ENCODE results near the gene PRKD2. TPM values are rescaled to one million over a fixed set of nuclear protein-coding genes. Genes with fewer than 3 reads are reported as not detected.

The PRKD2 gene
- polyA plus RNA-seq, 3 donors from 2014 or later = 36.3 to 116 (median 36.3) TPM

- Mint-ChIP-seq H3K27ac (no peak overlapping the region), H3K4me1 (peaks cover 29 to 36% of the 10 kb centered on the region in 2 donors), H3K27me3 (ENCODE audit: low read depth in 3 of 3) (peaks cover 2 to 5% (median 2%) of the 10 kb centered on the region in 3 donors), H3K4me3 (no peak overlapping the region), H3K36me3 (peaks cover 4 to 33% (median 15%) of the 10 kb centered on the region in 3 donors), H3K9me3 (no peaks in the 10 kb centered on the region)
- DNase-seq = no peak
Measured at GRCh38 chr19:46725859-46726393, 9.0 kb upstream of the PRKD2 start.

- H3K4me1 Mint-ChIP-seq = peaks cover 29 to 41% of the 10 kb centered on the region in 2 donors
- no peak for DNase-seq
Measured at GRCh38 chr19:46725036-46725820, 8.3 kb upstream of the PRKD2 start.

DNA sequence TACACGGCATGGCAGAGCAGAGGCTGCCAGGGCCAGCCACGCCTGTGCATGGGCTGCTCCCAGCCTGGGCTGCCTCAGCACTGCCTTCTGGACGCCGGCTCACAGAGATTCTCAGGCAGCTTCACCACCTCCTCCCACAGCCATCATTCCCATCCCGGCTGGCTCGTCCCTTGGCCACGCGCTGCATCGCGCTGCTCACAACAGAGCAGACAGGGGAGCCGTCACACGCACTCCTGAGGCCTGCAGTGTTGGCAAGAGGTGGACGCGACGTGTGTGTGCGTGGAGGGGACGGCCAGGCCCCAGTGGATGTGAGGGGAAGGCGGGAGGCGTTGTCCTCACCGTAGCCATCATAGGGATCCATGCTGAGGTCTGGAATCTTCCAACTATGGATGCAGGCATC lies 7.6 kb upstream of the PRKD2 start:
- Mint-ChIP-seq H3K27me3 (ENCODE audit: low read depth in 3 of 3) (peaks cover 2 to 5% (median 3%) of the 10 kb centered on the region in 3 donors), H3K9me3 (no peaks in the 10 kb centered on the region), H3K27ac (peak overlapping the region in 1 of 6 donors; percentile 11), H3K4me3 (no peak overlapping the region), H3K36me3 (peaks cover 5 to 37% (median 18%) of the 10 kb centered on the region in 3 donors), H3K4me1 (peaks cover 32 to 44% of the 10 kb centered on the region in 2 donors)
- no peak for DNase-seq

More at GRCh38 chr19:46725036-46725820, 8.3 kb upstream of the PRKD2 start:
- Mint-ChIP-seq H3K4me3 (no peak overlapping the region), H3K9me3 (no peaks in the 10 kb centered on the region), H3K27me3 (ENCODE audit: low read depth in 3 of 3) (peaks cover 2 to 5% (median 2%) of the 10 kb centered on the region in 3 donors), H3K27ac (no peak overlapping the region), H3K36me3 (peaks cover 4 to 37% (median 18%) of the 10 kb centered on the region in 3 donors)

DNA sequence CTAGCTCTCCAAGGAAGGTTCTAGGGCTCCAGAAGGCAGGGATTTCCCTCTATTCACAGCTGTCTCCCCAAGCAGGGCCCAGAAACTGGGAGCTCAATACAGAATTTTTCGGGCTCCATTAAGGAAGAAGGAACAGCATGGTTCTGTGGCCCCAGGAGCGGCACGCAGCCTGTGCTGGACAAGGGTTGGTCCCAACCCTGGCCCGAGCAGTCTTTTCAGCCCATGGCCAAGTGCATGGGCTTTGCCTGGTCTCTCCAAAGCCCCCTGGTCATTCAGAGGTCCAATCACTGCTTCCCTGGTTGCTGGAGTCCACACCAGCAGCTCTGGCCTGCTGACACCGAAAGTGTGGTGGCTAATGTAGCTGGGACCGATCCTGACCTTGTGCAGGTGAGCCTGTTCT lies 6.6 kb upstream of the PRKD2 start:
- no peaks in the 10 kb centered on the region for H3K9me3 Mint-ChIP-seq
- H3K4me1 Mint-ChIP-seq = peaks cover 35 to 45% of the 10 kb centered on the region in 2 donors
- H3K27me3 Mint-ChIP-seq (ENCODE audit: low read depth in 3 of 3) = peaks cover 2 to 5% (median 4%) of the 10 kb centered on the region in 3 donors
- peaks cover 4 to 30% (median 12%) of the 10 kb centered on the region in 3 donors for H3K36me3 Mint-ChIP-seq
- H3K27ac Mint-ChIP-seq = peak overlapping the region in 3 of 6 donors; percentile 34 to 71 (median 60)
- H3K4me3 Mint-ChIP-seq = peak overlapping the region; percentile 48 to 73 (median 64)
- DNase-seq = no peak

DNA sequence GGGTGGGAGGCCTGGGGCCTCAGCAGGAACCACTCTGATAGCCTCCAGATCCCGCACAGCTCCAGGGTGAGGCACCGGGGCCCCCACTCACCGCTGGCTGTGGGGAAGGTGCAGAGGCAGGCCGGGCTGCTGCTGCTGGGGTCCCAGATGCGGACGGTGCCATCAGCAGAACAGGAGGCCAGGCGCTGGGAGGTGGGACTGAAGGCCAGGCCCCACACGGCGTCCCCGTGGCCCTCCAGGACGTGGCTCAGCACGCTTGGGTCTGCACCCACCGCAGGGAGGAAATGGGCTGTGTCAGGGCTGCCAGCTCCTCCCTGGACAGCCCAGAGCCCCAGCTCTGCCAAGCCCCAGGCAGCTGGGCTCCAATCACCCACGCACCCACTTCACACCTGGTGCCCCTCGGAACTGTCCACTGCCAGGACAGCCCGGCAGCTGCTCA lies 6.1 kb upstream of the PRKD2 start:
- Mint-ChIP-seq H3K4me1 (peaks cover 38 to 50% of the 10 kb centered on the region in 2 donors), H3K27me3 (ENCODE audit: low read depth in 3 of 3) (peaks cover 4 to 8% (median 5%) of the 10 kb centered on the region in 3 donors), H3K9me3 (no peaks in the 10 kb centered on the region), H3K4me3 (peak overlapping the region; percentile 48 to 73 (median 64)), H3K36me3 (peaks cover 4 to 30% (median 12%) of the 10 kb centered on the region in 3 donors), H3K27ac (peak overlapping the region in 3 of 6 donors; percentile 34 to 71 (median 60))
- peak; percentile 41 to 52 (median 48) for DNase-seq

- peak overlapping the region in 3 of 6 donors; percentile 61 to 87 (median 78) for H3K27ac Mint-ChIP-seq
- no peaks in the 10 kb centered on the region for H3K9me3 Mint-ChIP-seq
- peaks cover 4 to 9% (median 5%) of the 10 kb centered on the region in 3 donors for H3K27me3 Mint-ChIP-seq (ENCODE audit: low read depth in 3 of 3)
- H3K4me1 Mint-ChIP-seq = peaks cover 43 to 55% of the 10 kb centered on the region in 2 donors
- no peak for DNase-seq
- H3K4me3 Mint-ChIP-seq = peak overlapping the region; percentile 45 to 73 (median 71)
- H3K36me3 Mint-ChIP-seq = peaks cover 4 to 30% (median 12%) of the 10 kb centered on the region in 3 donors
Measured at GRCh38 chr19:46722421-46723022, 5.6 kb upstream of the PRKD2 start.

- peaks cover 4 to 30% (median 12%) of the 10 kb centered on the region in 3 donors for H3K36me3 Mint-ChIP-seq
- peaks cover 4 to 9% (median 5%) of the 10 kb centered on the region in 3 donors for H3K27me3 Mint-ChIP-seq (ENCODE audit: low read depth in 3 of 3)
- no peak for DNase-seq
- H3K4me3 Mint-ChIP-seq = peak overlapping the region in 4 of 5 donors; percentile 56 to 73 (median 64)
- peaks cover 44 to 55% of the 10 kb centered on the region in 2 donors for H3K4me1 Mint-ChIP-seq
- peak overlapping the region in 1 of 6 donors; percentile 87 for H3K27ac Mint-ChIP-seq
- no peaks in the 10 kb centered on the region for H3K9me3 Mint-ChIP-seq
Measured at GRCh38 chr19:46722004-46722380, 5.1 kb upstream of the PRKD2 start.

- Mint-ChIP-seq H3K4me1 (peaks cover 44 to 56% of the 10 kb centered on the region in 2 donors), H3K27me3 (ENCODE audit: low read depth in 3 of 3) (peaks cover 5 to 9% (median 7%) of the 10 kb centered on the region in 3 donors), H3K27ac (no peak overlapping the region), H3K4me3 (peak overlapping the region in 3 of 5 donors; percentile 4 to 65 (median 21)), H3K36me3 (peaks cover 4 to 25% (median 12%) of the 10 kb centered on the region in 3 donors), H3K9me3 (no peaks in the 10 kb centered on the region)
- DNase-seq = no peak
Measured at GRCh38 chr19:46721269-46722003, 4.5 kb upstream of the PRKD2 start.

GRCh38 chr19:46720503-46721239 lies 3.8 kb upstream of the PRKD2 start:
- Mint-ChIP-seq H3K27me3 (ENCODE audit: low read depth in 3 of 3) (peaks cover 6 to 7% (median 7%) of the 10 kb centered on the region in 3 donors), H3K9me3 (no peaks in the 10 kb centered on the region), H3K4me1 (peaks cover 46 to 59% of the 10 kb centered on the region in 2 donors), H3K27ac (no peak overlapping the region), H3K4me3 (peak overlapping the region in 2 of 5 donors; percentile 4 to 7), H3K36me3 (peaks cover 4 to 17% (median 7%) of the 10 kb centered on the region in 3 donors)
- no peak for DNase-seq

DNA sequence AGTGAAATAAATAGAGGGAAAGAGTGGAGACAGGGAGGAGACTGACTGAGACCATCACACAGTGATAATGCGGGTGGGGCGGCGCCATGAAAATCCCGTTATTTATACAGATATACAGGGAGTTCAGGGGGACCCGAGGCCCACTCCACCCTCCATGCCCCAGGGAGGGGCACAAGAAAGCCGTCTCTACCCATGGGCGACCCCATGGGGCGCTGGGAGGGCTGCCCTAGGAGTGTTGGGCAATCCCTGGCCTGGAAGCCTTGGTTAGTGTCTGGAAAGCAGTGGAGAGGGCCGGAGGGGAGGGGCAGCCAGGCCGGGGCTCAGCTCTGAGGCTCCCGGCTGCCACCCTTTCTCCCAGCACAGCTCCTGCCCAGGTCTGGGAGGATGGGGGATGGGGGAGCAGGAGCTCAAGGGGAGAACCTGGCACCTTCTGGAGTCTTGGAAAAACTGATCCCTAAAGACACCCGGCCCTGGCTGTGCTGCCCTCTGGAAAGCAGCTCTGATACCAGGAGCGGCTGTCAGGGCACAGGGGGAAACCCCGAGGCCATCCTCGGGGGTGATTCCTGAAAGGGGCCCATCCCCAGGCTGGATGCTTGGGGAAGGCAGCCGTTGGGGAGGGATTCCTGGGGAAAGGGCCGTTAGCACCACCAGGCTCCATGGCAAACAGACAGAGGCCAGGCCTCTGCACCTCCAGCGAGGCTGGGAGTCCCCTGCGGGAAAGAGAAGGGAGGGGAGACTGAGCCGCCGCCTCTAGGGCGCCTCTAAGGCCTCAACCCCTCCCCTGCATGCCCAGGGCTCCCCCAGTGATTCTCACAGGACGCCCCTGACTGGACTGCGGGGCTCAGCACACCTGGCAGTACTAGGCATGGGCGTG lies 3.0 kb upstream of the PRKD2 start:
- peaks cover 54 to 66% of the 10 kb centered on the region in 2 donors for H3K4me1 Mint-ChIP-seq

DNA sequence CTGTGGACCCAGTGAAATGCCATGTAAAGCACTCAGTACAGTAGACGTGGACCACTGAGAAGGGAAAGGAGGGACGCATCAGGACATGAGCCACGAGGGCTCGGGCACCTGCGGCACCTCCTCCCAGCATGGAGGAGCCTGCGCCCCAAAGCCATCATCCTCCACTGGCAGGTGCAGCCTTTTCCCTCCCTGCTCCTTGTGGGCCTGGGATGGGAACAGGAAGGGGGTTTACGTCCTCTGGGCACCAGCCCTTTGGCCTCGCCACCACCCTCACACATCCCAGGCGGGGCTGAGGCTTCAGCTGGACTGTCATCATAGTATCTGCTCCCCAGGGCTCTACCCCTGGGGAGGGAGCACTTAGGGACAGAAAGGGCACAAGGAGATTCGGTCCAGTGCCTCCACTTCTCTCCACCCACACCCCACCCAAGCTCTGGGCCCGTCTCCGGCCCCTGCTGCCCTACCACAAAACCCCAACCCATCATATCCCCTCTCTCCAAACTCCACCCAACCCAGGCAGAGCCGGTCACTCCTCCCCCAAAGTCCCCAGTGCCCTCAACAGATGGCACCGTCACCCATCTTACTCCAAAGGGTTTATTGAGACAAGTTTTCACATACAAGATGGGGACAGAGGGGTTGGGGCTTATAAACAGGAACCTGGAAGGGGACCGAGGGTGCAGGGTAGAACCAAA lies 2.2 kb upstream of the PRKD2 start:
- Mint-ChIP-seq H3K4me1 (peaks cover 61 to 67% of the 10 kb centered on the region in 2 donors), H3K36me3 (peaks cover 4 to 12% (median 7%) of the 10 kb centered on the region in 3 donors), H3K27ac (peak overlapping the region; percentile 74 to 98 (median 94)), H3K9me3 (no peaks in the 10 kb centered on the region), H3K27me3 (ENCODE audit: low read depth in 3 of 3) (peaks cover 5 to 11% (median 6%) of the 10 kb centered on the region in 3 donors), H3K4me3 (peak overlapping the region; percentile 94 to 96 (median 95))
- no peak for DNase-seq

More for the DNA sequence above, 3.0 kb upstream of the PRKD2 start:
- Mint-ChIP-seq H3K4me3 (peak overlapping the region in 4 of 5 donors; percentile 32 to 96 (median 50)), H3K27ac (peak overlapping the region in 4 of 6 donors; percentile 51 to 79 (median 70)), H3K9me3 (no peaks in the 10 kb centered on the region), H3K27me3 (ENCODE audit: low read depth in 3 of 3) (peaks cover 6 to 7% (median 7%) of the 10 kb centered on the region in 3 donors), H3K36me3 (peaks cover 4 to 15% (median 7%) of the 10 kb centered on the region in 3 donors)
- no peak for DNase-seq
